GM21423 (cell line): ENCODE results near the gene TMX4.
A peak's percentile ranks its signal among the peaks of the same experiment; 100 is the strongest.
"Not testable (repeated sequence)": the region's sequence is repeated elsewhere in the genome, so short reads cannot be mapped to it uniquely, and the experiment has no call there.

ENCODE experiments used
- ATAC-seq: cut with Tn5 transposase; IDR thresholded peaks from one replicate; pipeline ENCODE4 v1.9.1; 2021; ENCODE audit warnings: mild to moderate bottlenecking, moderate library complexity; ENCODE audit not compliant: unreplicated experiment

The TMX4 gene

GRCh38 chr20:7974785-7975435 is 44.7 kb downstream of the TMX4 start:
- ATAC-seq: no peak

- no peak for ATAC-seq
Measured at GRCh38 chr20:7971536-7972280, 47.9 kb downstream of the TMX4 start.

GRCh38 chr20:7967199-7967844 is 52.2 kb downstream of the TMX4 start:
- no peak for ATAC-seq

- no peak for ATAC-seq
Measured at GRCh38 chr20:7966176-7966575, 53.4 kb downstream of the TMX4 start.

- no peak for ATAC-seq
Measured at GRCh38 chr20:7959484-7959883, 60.1 kb downstream of the TMX4 start.

- not testable (repeated sequence) for ATAC-seq
Measured at GRCh38 chr20:7956561-7956960, 63.0 kb downstream of the TMX4 start.

GRCh38 chr20:7950387-7950786 is 69.2 kb downstream of the TMX4 start:
- ATAC-seq: no peak

- no peak for ATAC-seq
Measured at GRCh38 chr20:7943891-7944290, 75.7 kb downstream of the TMX4 start.

- no peak for ATAC-seq
Measured at GRCh38 chr20:7940341-7940740, 79.2 kb downstream of the TMX4 start, which contains the start of gene HAO1. Gene HAO1 (minus strand): TSS chr20:7940458. CDS start chr20:7940422, 36 bp downstream.

GRCh38 chr20:7939663-7940062 is 79.9 kb downstream of the TMX4 start:
- ATAC-seq: no peak

- no peak for ATAC-seq
Measured at GRCh38 chr20:7938058-7938457, 81.5 kb downstream of the TMX4 start.

GRCh38 chr20:7937328-7937727 is 82.2 kb downstream of the TMX4 start:
- no peak for ATAC-seq

- peak; percentile 73 for ATAC-seq
Measured at GRCh38 chr20:7935027-7935551, 84.5 kb downstream of the TMX4 start.

GRCh38 chr20:7933346-7933745 is 86.2 kb downstream of the TMX4 start:
- no peak for ATAC-seq

- ATAC-seq: no peak
Measured at GRCh38 chr20:7930343-7930742, 89.2 kb downstream of the TMX4 start.
